OCI-LY1 (cell line): ENCODE results near the gene ALG9.

ENCODE experiments used
- H2AFZ ChIP-seq: fragments of 200-600 bp; sonication (generic), shearing (Covaris generic); 2 replicates; pipeline ENCODE4 v1.6.0; 2014; ENCODE audit warnings: antibody characterized with exemption, mild to moderate bottlenecking, low read length
- H3F3A ChIP-seq: fragments of 200-600 bp; sonication (generic), shearing (Covaris generic); 2 replicates; pipeline ENCODE4 v1.6.0; 2014; ENCODE audit warnings: mild to moderate bottlenecking, antibody characterized with exemption, low read length, moderate library complexity; ENCODE audit not compliant: insufficient read depth
- H3K27ac ChIP-seq: fragments of 200-600 bp; sonication (generic); 2 replicates; pipeline ENCODE4 v1.5.1; 2014; ENCODE audit warnings: low read length, mixed run types, mild to moderate bottlenecking, low read depth; ENCODE audit not compliant: poor library complexity, severe bottlenecking
- H3K27me3 ChIP-seq: fragments of 200-600 bp; sonication (generic); 2 replicates; pipeline ENCODE4 v1.6.0; 2014; ENCODE audit warnings: antibody characterized with exemption, mild to moderate bottlenecking, low read length, moderate library complexity; ENCODE audit not compliant: insufficient read depth
- H3K36me3 ChIP-seq: fragments of 200-600 bp; sonication (generic); 2 replicates; pipeline ENCODE4 v1.6.1; 2014; ENCODE audit warnings: mild to moderate bottlenecking, antibody characterized with exemption, low read length, moderate library complexity, mixed read lengths; ENCODE audit not compliant: insufficient read depth
- H3K4me1 ChIP-seq: fragments of 200-600 bp; sonication (generic); 2 replicates; pipeline ENCODE4 v1.5.1; 2014; ENCODE audit warnings: mild to moderate bottlenecking, low read length, moderate library complexity; ENCODE audit not compliant: insufficient read depth, severe bottlenecking
- H3K4me2 ChIP-seq: fragments of 200-600 bp; sonication (generic), shearing (Covaris generic); 2 replicates; pipeline ENCODE4 v1.6.1; 2014; ENCODE audit warnings: low read length
- H3K4me3 ChIP-seq: fragments of 200-600 bp; sonication (generic); 2 replicates; pipeline ENCODE4 v1.5.1; 2014; ENCODE audit warnings: low read length, low read depth, mild to moderate bottlenecking, mixed read lengths; ENCODE audit not compliant: poor library complexity, severe bottlenecking
- H3K79me2 ChIP-seq: fragments of 200-600 bp; shearing (Covaris generic); 2 replicates; pipeline ENCODE4 v1.6.1; 2016; ENCODE audit warnings: mixed run types, low read length, mixed read lengths; ENCODE audit not compliant: insufficient read depth
- H3K9ac ChIP-seq: fragments of 200-600 bp; sonication (generic), shearing (Covaris generic); 2 replicates; pipeline ENCODE4 v1.6.1; 2014; ENCODE audit warnings: mild to moderate bottlenecking, low read length, mixed read lengths
- H3K9me2 ChIP-seq: fragments of 200-600 bp; sonication (generic), shearing (Covaris generic); 2 replicates; pipeline ENCODE4 v1.6.1; 2014; ENCODE audit warnings: low read depth, mild to moderate bottlenecking, low read length, mixed read lengths
- H3K9me3 ChIP-seq: fragments of 200-600 bp; shearing (Covaris generic); 2 replicates; pipeline ENCODE4 v1.6.1; 2014; ENCODE audit warnings: low read length, mixed read lengths
- H4K20me1 ChIP-seq: fragments of 200-600 bp; sonication (generic), shearing (Covaris generic); 2 replicates; pipeline ENCODE4 v1.6.0; 2016; ENCODE audit warnings: mild to moderate bottlenecking, low read length; ENCODE audit not compliant: insufficient read depth
- CTCF ChIP-seq: fragments of 200-600 bp; sonication (generic), shearing (Covaris generic); IDR thresholded peaks from 2 replicates; pipeline ENCODE4 v1.5.1; 2017; ENCODE audit warnings: mild to moderate bottlenecking, antibody characterized with exemption, low read length, moderate library complexity, mixed read lengths
- EZH2 ChIP-seq: fragments of 200-600 bp; sonication (generic), shearing (Covaris generic); IDR thresholded peaks from 2 replicates; pipeline ENCODE4 v1.8.0; 2017; ENCODE audit warnings: borderline replicate concordance, mixed run types, mild to moderate bottlenecking, antibody characterized with exemption, low read length, moderate library complexity, mixed read lengths

The ALG9 gene

DNA sequence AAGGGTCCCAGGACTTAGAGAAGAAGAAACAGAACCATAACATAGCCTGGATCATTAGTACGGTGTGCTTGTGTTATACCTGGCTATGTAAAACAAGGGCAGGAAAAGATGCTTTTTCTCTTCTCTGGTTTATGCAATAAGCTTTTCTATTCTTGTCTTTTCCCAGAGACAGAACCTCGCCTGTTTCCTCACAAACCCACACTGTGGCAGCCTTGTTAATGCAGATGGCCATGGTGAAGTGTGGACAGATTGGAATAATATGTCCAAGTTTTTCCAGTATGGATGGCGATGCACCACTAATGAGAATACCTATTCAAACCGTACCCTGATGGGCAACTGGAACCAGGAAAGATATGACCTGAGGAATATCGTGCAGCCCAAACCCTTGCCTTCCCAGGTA, 10.8 kb upstream of the ALG9 start:
- Histone ChIP-seq H3K27ac (no peak overlapping the region), H3K79me2 (no peaks in the 10 kb centered on the region), H3K27me3 (no peaks in the 10 kb centered on the region), H3K4me1 (peaks cover 26% of the 10 kb centered on the region), H4K20me1 (no peaks in the 10 kb centered on the region), H3K4me3 (no peak overlapping the region), H3K9ac (no peak overlapping the region), H3F3A (0 out of 2 replicates have a peak, but pooled peaks cover 3% of the 10 kb centered on the region), H3K9me2 (no peaks in the 10 kb centered on the region), H2AFZ (no peak overlapping the region), H3K4me2 (no peak overlapping the region), H3K9me3 (no peaks in the 10 kb centered on the region), H3K36me3 (no peaks in the 10 kb centered on the region; the same call in 1 of the 2 replicates)
- TF ChIP-seq CTCF (no peak), EZH2 (no peak)

- Histone ChIP-seq H3F3A (0 out of 2 replicates have a peak, but pooled peaks cover 9% of the 10 kb centered on the region), H4K20me1 (no peaks in the 10 kb centered on the region), H3K9me3 (no peaks in the 10 kb centered on the region), H3K4me1 (peaks cover 26% of the 10 kb centered on the region), H3K79me2 (no peaks in the 10 kb centered on the region), H3K27me3 (no peaks in the 10 kb centered on the region), H3K4me2 (peak overlapping the region; percentile 90), H3K27ac (peak overlapping the region; percentile 79), H3K9me2 (no peaks in the 10 kb centered on the region), H2AFZ (peak overlapping the region; percentile 10), H3K4me3 (peak overlapping the region; percentile 69), H3K9ac (peak overlapping the region; percentile 80), H3K36me3 (peaks cover 22% of the 10 kb centered on the region; the same call in 1 of the 2 replicates)
- TF ChIP-seq CTCF (no peak), EZH2 (no peak)
Measured at GRCh38 chr11:111879637-111879960, 8.2 kb upstream of the ALG9 start.

GRCh38 chr11:111878849-111879636, 7.7 kb upstream of the ALG9 start, which contains the start of the genes CFAP68 and FDXACB1:
TSS of gene CFAP68 (plus strand) at chr11:111879541. CDS start at chr11:111879561, 20 bp downstream.
TSS of gene FDXACB1 (minus strand) at chr11:111879165. CDS start at chr11:111879132, 33 bp downstream.
- peak within 1 kb of the TSS; percentile 90 for H3K4me2 ChIP-seq
- peak within 1 kb of the TSS; percentile 96 for H2AFZ ChIP-seq
- H3K9me2 ChIP-seq = no peaks in the 10 kb centered on the region
- no peaks in the 10 kb centered on the region for H3K27me3 ChIP-seq
- 0 out of 2 replicates have a peak, but pooled peaks cover 9% of the 10 kb centered on the region for H3F3A ChIP-seq
- peak within 1 kb of the TSS; percentile 80 for H3K9ac ChIP-seq
- no peaks in the 10 kb centered on the region for H4K20me1 ChIP-seq
- H3K9me3 ChIP-seq = no peaks in the 10 kb centered on the region
- peak within 1 kb of the TSS; percentile 79 for H3K27ac ChIP-seq
- no peaks in the 10 kb centered on the region for H3K79me2 ChIP-seq
- peaks cover 26% of the 10 kb centered on the region for H3K4me1 ChIP-seq
- TF ChIP-seq CTCF = peak; percentile 99
- TF ChIP-seq EZH2 = no peak
- peaks cover 22% of the 10 kb centered on the region; the same call in 1 of the 2 replicates for H3K36me3 ChIP-seq
- peak within 1 kb of the TSS; percentile 69 for H3K4me3 ChIP-seq
